Activated gamma-delta T cell (primary cell): ENCODE results near the gene CYP4A22.
"Not testable (repeated sequence)": the region's sequence is repeated elsewhere in the genome, so short reads cannot be mapped to it uniquely, and the experiment has no call there.

Source experiments
- DNase-seq: peaks from one replicate; lab custom pipeline; 2025; lab: John Stamatoyannopoulos, UW

CYP4A22 gene

DNA sequence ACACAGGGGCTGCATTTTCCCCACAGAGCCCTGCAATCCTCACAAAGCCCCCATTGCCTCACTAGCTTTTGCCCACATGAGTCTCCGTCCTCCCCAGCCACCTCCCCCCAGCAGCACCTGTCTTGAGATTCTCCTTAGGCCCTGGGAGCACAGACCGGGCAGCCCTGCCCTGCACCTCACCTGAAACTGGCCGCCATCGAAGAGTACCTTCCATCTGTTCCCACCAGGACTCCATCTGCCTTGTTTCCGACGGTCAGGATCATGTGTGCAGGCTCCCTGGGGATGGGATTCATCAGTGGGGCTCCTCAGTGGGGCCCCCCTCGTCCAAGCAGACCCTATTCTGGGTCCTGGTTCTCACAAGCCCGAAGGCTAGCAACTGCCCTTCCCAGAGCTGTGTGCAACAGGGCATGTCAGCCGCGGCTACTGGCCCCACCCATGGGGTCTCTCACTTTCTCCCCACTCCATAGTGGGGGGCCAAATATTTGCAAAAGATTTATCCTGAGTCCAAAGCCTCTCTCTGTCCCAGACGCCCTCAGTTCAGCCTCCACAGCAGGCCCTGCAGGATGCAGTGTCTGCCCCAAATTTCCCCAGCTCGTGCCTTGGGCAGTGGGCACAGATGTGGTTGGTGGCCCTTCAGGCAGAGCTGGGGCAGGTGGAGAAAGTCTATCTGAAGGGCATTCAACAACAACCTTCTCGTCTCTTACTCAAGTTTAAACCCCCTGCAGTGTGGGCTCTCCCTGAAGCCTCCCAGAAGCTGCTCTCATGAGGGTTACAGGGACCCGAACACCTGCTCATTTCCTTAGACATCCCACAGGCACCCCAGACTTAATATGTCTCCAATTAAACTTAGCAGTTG is 47.8 kb downstream of the CYP4A22 start:
- no peak for DNase-seq

GRCh38 chr1:47186267-47187185 is 49.3 kb downstream of the CYP4A22 start:
- no peak for DNase-seq

DNA sequence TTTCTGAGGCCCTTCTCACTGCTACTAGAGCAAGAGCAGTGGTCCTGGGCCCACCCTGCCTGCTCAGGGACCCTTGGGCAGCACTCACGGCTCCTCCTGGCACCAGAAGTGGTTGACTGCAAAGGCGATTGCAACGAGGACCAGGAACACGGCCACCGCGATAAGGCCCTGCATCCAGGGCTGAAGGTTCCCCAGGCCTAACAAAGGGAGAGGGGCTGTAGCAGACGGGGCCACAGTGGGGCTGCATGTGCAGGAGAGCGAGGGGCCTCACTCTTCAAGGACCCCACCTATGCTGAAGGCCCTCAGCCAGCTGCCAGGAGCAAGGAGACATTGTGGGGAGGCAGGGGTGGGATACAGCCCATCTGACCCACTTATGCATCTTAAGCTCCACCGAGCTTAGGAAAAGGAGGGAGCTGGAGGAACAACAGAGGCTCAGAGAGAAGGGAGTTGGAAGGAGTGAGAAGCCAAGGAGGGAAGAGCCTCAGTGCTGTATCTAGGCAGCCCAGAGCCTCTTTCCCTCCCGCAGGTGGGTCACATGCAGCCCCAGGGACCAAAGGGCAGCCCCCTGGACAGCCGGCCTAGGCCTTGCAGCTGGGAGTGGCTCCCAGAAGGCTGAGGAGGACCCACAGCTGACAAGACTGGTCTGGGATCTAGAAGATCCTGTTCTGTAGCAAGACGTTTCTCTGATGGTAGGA is 50.1 kb downstream of the CYP4A22 start:
- DNase-seq: no peak

DNA sequence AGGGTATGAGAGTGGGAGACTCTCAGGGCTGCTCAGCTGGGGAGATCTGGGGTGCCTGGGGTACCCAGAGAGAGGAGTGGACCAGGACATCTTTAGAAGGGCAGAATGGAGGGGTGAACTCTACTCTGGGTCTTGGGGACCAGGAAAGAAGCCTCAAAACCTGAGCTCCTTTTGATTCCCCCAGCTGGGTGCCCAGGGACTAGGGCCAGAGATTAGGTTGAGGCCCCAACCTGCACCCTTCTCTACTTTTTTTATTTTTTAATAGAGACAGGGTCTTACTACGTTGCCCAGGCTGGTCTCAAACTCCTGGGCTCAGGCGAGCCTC is 50.6 kb downstream of the CYP4A22 start:
- DNase-seq: no peak

DNA sequence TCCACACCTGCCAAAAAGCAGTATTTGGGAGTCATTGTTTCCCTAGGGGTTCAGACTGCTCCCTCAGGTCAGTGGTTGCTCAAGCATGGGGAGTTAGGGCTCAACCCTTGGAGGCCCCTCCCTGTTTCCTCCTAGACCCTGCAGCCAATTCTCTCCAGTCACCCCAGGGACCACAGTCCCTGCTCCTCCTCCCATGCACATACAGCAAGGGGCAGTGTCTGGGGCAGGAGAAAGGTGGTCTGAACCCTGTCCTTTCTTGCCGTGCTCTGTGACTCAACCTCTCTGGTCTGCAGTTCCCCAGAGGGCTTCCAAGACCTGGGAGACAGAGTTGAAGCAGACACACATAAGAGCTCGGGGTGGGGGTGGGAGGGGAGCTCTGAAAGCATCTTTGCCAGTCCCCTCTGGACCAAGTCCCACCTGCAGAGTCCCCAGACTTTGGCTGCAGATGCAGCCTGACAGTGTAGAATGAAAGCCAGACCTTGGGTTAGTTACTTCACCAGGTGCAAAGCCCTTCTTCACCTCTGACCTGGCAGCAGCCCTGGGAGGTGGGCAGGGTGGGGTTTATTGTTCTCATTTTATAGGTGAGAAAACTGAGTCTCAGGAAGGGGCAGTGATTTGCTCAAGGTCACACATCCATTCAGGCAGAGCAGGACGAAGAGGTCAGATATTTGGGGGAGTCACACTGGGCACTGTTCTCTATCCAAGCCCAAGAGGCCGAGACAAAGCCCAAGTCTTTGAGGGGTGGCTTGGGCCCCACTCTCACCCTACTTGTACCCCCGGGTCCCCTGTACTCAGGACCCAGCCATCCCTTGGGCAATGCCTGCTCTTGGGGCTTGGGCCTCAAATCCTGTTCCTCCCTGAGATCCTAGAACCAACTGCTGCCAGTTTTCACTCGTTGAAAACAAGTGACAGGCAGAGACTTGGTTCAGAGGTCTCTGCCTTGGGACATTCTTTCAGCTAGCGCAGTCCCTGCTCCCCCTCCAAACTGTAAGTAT is 51.8 kb downstream of the CYP4A22 start:
- no peak for DNase-seq

GRCh38 chr1:47189844-47190508 is 52.7 kb downstream of the CYP4A22 start, which contains the start of gene PDZK1IP1:
Gene PDZK1IP1, minus strand, starts transcription at chr1:47190036. Its CDS starts 104 bp downstream, at chr1:47189932.
- DNase-seq: no peak

GRCh38 chr1:47190509-47190855 is 53.2 kb downstream of the CYP4A22 start:
- DNase-seq: no peak

DNA sequence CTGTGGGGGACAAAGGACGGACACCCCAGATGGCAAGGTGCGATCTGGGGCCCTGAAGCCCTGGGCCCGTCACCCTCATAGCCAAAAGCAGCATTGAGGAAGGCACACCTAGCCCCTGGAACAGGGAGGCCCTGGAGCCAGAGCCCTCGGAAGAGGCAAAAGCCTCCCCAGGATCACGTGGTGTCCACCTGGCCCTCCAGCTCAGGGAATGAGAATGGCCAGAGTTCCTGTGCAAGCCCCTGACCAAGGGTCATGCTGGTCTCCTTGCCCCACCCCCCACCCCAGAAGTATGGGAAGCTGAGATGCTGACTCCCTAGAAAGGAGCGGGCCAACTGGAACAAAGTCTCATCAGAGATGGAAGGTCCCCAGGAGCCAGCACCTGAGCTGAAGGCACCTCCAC is 53.6 kb downstream of the CYP4A22 start:
- no peak for DNase-seq

DNA sequence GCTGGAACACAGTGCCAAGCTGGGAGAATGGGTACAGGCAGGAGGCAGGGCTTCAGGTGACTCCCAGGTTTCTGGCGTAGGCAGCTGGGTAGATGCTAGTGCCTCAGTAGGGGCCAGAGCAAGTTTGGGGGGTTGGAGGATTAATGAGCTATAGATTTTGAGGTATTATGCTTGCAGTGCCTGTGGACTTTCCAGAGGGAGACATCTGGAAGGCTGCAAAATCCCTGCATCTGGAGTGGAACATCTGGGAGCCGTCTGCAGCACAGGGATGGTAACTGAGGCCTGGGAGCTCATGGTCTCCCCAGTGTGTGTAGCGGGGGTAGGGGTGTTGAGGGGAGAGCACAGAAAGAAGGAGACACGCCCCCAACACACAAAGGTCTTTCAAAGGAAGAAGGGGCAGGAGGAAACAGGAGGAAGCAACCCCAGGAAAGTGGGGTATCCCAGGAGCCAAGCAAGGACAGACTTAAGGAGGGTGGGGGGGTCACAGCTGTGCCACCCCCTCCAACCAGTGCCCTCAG is 54.8 kb downstream of the CYP4A22 start:
- DNase-seq: no peak

DNA sequence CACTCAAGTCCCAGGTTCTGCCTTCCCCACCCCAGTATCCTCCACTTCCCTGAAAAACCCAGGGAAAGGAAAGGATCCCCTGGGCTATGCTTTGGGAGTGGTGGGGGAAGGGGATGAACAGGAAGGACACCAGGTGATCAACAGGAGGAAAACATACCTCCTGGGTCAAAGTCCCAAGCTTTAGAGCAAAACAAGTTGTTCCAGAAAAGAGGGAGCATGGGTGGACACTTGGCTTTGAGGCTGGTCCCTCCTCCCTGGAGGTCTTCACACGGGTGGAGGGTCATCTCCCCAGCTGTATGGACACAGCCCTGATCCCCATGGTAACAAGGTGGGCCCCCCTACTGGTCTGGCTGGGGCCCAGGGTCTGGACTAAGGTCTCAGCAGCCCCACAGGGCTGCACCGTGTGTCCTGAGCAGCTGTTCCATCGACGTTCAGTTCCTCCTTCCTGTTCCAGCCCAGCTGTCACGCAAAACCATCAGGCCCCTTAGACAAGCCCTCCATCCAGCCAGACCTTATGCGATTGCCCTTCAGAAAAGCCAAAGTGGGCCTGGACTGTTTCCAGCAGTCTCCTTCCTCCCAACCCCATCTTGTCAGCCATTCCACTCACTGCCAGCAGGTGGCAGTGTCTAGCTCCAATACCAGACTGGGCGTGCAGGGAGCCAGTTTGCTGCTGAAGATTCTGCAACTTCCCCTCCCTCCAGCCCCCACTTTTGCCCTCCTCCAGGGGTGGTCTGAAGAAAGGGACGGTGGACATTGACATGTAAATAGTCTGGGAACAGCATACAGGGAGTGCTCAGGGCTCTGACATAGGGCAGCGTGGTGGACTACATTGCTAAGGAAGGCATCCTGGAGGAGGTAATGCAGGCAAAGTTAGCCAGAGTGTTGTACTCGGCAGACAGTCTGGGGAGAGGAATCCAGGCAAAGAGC is 55.5 kb downstream of the CYP4A22 start:
- no peak for DNase-seq

DNA sequence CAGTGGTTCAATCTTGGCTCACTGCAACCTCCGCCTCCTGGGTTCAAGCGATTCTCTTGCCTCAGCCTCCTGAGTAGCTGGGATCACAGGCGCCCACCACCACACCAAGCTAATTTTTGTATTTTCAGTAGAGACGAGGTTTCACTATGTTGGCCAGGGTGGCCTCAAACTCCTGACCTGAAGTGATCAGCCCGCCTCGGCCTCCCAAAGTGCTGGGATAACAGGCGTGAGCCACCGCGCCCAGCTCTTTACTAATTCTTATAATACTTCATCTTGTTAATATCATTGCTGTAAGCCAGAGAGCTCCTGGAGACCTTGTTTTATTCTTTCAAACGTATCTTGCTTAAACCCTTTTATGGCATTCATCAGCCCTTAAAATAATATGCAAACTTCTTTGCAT is 56.3 kb downstream of the CYP4A22 start:
- DNase-seq: not testable (repeated sequence)

DNA sequence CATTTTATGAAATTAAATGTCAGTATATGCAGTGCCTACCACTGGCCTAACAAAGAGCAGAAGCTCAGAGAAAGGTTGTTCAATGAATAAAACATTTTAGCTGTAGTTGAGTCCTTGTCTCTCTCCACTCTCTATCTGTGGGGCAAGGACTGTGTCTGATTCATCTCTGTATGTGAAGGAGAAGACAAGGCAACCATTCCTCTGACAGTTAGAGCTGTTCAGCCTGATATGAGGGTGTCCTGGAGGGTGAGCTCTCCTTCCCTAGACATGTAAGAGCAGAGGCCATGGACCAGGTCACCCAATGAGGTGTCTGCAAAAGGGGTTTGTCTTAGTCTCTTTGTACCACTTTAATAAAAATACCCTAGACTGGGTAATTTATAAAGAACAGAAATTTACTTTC is 57.1 kb downstream of the CYP4A22 start:
- DNase-seq: no peak

- not testable (repeated sequence) for DNase-seq
These were observed 58.7 kb downstream of the CYP4A22 start for GRCh38 chr1:47195981-47196380.

DNA sequence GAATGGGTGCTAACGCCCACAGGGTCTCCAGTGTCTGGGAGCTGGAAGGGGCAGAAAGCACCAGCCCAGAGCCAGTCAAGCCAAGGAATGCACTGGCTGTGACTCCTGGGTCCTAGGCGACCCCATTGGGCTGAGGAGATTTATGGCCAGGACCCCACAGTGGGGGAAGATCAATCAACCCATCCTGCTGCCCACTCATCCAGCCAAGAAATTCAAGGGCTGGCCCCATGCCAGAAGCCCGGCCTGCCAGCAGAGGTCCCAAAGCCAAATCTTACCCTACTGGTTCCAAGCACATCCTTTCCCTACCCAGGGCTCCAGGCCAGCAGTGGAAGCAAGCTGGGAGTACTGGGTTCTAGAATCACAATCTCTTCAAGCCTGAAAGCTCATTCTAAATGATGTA is 59.4 kb downstream of the CYP4A22 start:
- DNase-seq: no peak

DNA sequence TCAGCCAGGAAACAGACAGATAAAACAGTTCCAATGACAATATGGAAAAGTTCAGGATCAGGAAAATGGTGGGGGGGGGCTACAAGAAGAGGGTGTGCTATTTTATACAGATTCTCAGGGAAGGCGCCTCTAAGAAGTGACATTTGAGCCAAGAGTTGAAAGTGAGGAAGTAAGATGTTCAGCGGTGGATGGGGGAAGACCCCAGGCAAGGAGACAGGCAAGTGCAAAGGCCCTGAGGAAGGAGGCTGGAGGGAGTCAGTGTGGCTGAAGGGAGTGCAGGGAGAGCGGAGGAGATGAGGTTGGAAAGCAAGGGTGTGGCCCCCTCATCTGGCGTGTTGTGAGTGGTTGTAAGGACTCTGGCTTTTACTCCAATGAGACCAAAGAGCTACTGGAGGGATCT is 61.0 kb downstream of the CYP4A22 start:
- no peak for DNase-seq
